Inflammatory macrophage treated with lipopolysaccharide for 4 hours (primary cell): ENCODE results near the gene NFATC1.
"Not testable (repeated sequence)": the region's sequence is repeated elsewhere in the genome, so short reads cannot be mapped to it uniquely, and the experiment has no call there.

Source experiments
- DNase-seq: peaks from one replicate; pipeline ENCODE4 v3.0.0-alpha.2; 2020

The NFATC1 gene

GRCh38 chr18:79493801-79494211 lies 98.1 kb downstream of the NFATC1 start:
- no peak for DNase-seq

- no peak for DNase-seq
Observed at GRCh38 chr18:79494936-79495335, 99.2 kb downstream of the NFATC1 start.

- DNase-seq = no peak
Observed at GRCh38 chr18:79495591-79496071, 99.9 kb downstream of the NFATC1 start.

- no peak for DNase-seq
Observed at GRCh38 chr18:79496237-79496977, 100.7 kb downstream of the NFATC1 start.

- no peak for DNase-seq
Observed at GRCh38 chr18:79496978-79497637, 101.4 kb downstream of the NFATC1 start.

GRCh38 chr18:79497638-79498081 lies 101.9 kb downstream of the NFATC1 start:
- no peak for DNase-seq

- no peak for DNase-seq
Observed at GRCh38 chr18:79498662-79499061, 102.9 kb downstream of the NFATC1 start.

- no peak for DNase-seq
Observed at GRCh38 chr18:79501006-79501405, 105.3 kb downstream of the NFATC1 start.

GRCh38 chr18:79502782-79503181 lies 107.1 kb downstream of the NFATC1 start:
- no peak for DNase-seq

GRCh38 chr18:79503406-79503805 lies 107.7 kb downstream of the NFATC1 start:
- no peak for DNase-seq

GRCh38 chr18:79504034-79504433 lies 108.3 kb downstream of the NFATC1 start:
- DNase-seq = no peak

- not testable (repeated sequence) for DNase-seq
Observed at GRCh38 chr18:79504495-79504894, 108.8 kb downstream of the NFATC1 start.

GRCh38 chr18:79505465-79505864 lies 109.7 kb downstream of the NFATC1 start:
- not testable (repeated sequence) for DNase-seq

- DNase-seq = peak; percentile 50
Observed at GRCh38 chr18:79506191-79507075, 110.7 kb downstream of the NFATC1 start.

GRCh38 chr18:79507076-79507545 lies 111.4 kb downstream of the NFATC1 start:
- no peak for DNase-seq

GRCh38 chr18:79507546-79508480 lies 112.1 kb downstream of the NFATC1 start:
- peak; percentile 45 for DNase-seq

GRCh38 chr18:79508565-79509535 lies 113.1 kb downstream of the NFATC1 start:
- no peak for DNase-seq

- no peak for DNase-seq
Observed at GRCh38 chr18:79509536-79509930, 113.8 kb downstream of the NFATC1 start.

GRCh38 chr18:79510046-79510685 lies 114.4 kb downstream of the NFATC1 start:
- DNase-seq = no peak

- no peak for DNase-seq
Observed at GRCh38 chr18:79510731-79511241, 115.1 kb downstream of the NFATC1 start.
